ENCODE results near the gene LRRC23.

GRCh38 chr12:6934110-6934509, 29.5 kb downstream of the LRRC23 start:
- no peak for TF ChIP-seq EZH2 (IDR thresholded peaks at IDR 0.05; ENCODE audit: insufficient read depth, poor library complexity, severe bottlenecking)
- no peak for TF ChIP-seq EZH2phosphoT487 (IDR thresholded peaks at IDR 0.05; ENCODE audit: insufficient read depth, low read depth)

Measured in GM23248 (cell line).